ENCODE data around the gene MBD3L5.
"Not testable (repeated sequence)": the region's sequence is repeated elsewhere in the genome, so short reads cannot be mapped to it uniquely, and the experiment has no call there.

GRCh38 chr19:7041563-7041962, 11.2 kb downstream of the MBD3L5 start:
- not testable (repeated sequence) for TF ChIP-seq CTCF (IDR thresholded peaks at IDR 0.05); POLR2A (IDR thresholded peaks at IDR 0.05; ENCODE audit: low read depth); POLR2AphosphoS5 (IDR thresholded peaks at IDR 0.05)

Measured in esophagus muscularis mucosa (tissue), 3 donors.